ENCODE data around the gene SLC36A2.
"Not testable (repeated sequence)": the region's sequence is repeated elsewhere in the genome, so short reads cannot be mapped to it uniquely, and the experiment has no call there.

The SLC36A2 gene

GRCh38 chr5:151320481-151320880 lies 26.9 kb downstream of the SLC36A2 start:
- FAIRE-seq: no peak

GRCh38 chr5:151318850-151319732 lies 28.3 kb downstream of the SLC36A2 start:
- FAIRE-seq: no peak

- no peak for FAIRE-seq
These were observed 29.5 kb downstream of the SLC36A2 start for GRCh38 chr5:151317871-151318270.

- peak; percentile 34 for FAIRE-seq
These were observed 31.3 kb downstream of the SLC36A2 start for GRCh38 chr5:151315998-151316597.

GRCh38 chr5:151313357-151313756 lies 34.0 kb downstream of the SLC36A2 start:
- FAIRE-seq: no peak

GRCh38 chr5:151312756-151313324 lies 34.5 kb downstream of the SLC36A2 start:
- FAIRE-seq: no peak

GRCh38 chr5:151310932-151311331 lies 36.4 kb downstream of the SLC36A2 start:
- FAIRE-seq: no peak

GRCh38 chr5:151309821-151310220 lies 37.5 kb downstream of the SLC36A2 start:
- FAIRE-seq: not testable (repeated sequence)

GRCh38 chr5:151309266-151309665 lies 38.1 kb downstream of the SLC36A2 start:
- FAIRE-seq: not testable (repeated sequence)

- FAIRE-seq: no peak
These were observed 43.7 kb downstream of the SLC36A2 start, which contains the start of gene SLC36A3 for GRCh38 chr5:151303666-151304065. Gene SLC36A3 (minus strand): TSS chr5:151303766. CDS start chr5:151303354, 412 bp downstream.

- FAIRE-seq: no peak
These were observed 49.1 kb downstream of the SLC36A2 start for GRCh38 chr5:151298063-151298855.

GRCh38 chr5:151296974-151297373 lies 50.4 kb downstream of the SLC36A2 start:
- FAIRE-seq: no peak

- no peak for FAIRE-seq
These were observed 50.9 kb downstream of the SLC36A2 start for GRCh38 chr5:151296478-151296830.

- FAIRE-seq: no peak
These were observed 51.4 kb downstream of the SLC36A2 start for GRCh38 chr5:151295791-151296477.

- no peak for FAIRE-seq
These were observed 52.2 kb downstream of the SLC36A2 start for GRCh38 chr5:151295138-151295537.

GRCh38 chr5:151293624-151294023 lies 53.7 kb downstream of the SLC36A2 start:
- no peak for FAIRE-seq

GRCh38 chr5:151288180-151288579 lies 59.2 kb downstream of the SLC36A2 start:
- no peak for FAIRE-seq

- FAIRE-seq: no peak
These were observed 61.1 kb downstream of the SLC36A2 start for GRCh38 chr5:151286246-151286645.

- FAIRE-seq: no peak
These were observed 61.7 kb downstream of the SLC36A2 start for GRCh38 chr5:151285683-151286082.

- no peak for FAIRE-seq
These were observed 62.9 kb downstream of the SLC36A2 start for GRCh38 chr5:151284392-151284967.

GRCh38 chr5:151283120-151283825 lies 64.1 kb downstream of the SLC36A2 start:
- FAIRE-seq: no peak
